Progenitor cell of endocrine pancreas (in vitro differentiated cells): ENCODE data around the gene PCDH1. TPM values are rescaled to one million over a fixed set of nuclear protein-coding genes. Genes with fewer than 3 reads are reported as not detected.

Experiments used
- DNase-seq: peaks from one replicate; pipeline ENCODE4 v3.0.0; 2021; ENCODE audit warnings: low spot score; ENCODE audit not compliant: unreplicated experiment
- H3K27ac Mint-ChIP-seq: 2 replicates; pipeline ENCODE4 v1.8.0; 2021; ENCODE audit warnings: mild to moderate bottlenecking, moderate library complexity, mixed read lengths
- H3K27me3 Mint-ChIP-seq: 2 replicates; pipeline ENCODE4 v1.8.0; 2021; ENCODE audit warnings: mixed read lengths
- H3K36me3 Mint-ChIP-seq: 2 replicates; pipeline ENCODE4 v1.8.0; 2022; ENCODE audit warnings: mixed read lengths; ENCODE audit not compliant: insufficient read depth
- H3K4me1 Mint-ChIP-seq: 2 replicates; pipeline ENCODE4 v1.8.0; 2021; ENCODE audit warnings: low read depth, mixed read lengths
- H3K4me3 Mint-ChIP-seq: 2 replicates; pipeline ENCODE4 v1.8.0; 2021; ENCODE audit warnings: low read depth, mild to moderate bottlenecking, moderate library complexity, mixed read lengths
- H3K9me3 Mint-ChIP-seq: 2 replicates; pipeline ENCODE4 v1.8.0; 2021; ENCODE audit warnings: low read depth, mixed read lengths
- total RNA-seq: library from RNA; stranded (reverse); gene quantifications from 2 replicates; pipeline ENCODE4 v1.2.1, GENCODE V29; 2021
- TF ChIP-seq, protein P1 (sequence below): fragments of 200-600 bp; sonication (generic); IDR thresholded peaks from one replicate; pipeline ENCODE4 v1.5.0; 2021; ENCODE audit warnings: antibody characterized with exemption, mild to moderate bottlenecking; ENCODE audit not compliant: unreplicated experiment

PCDH1 gene
- total RNA-seq, 1 donor from 2014 or later: 6.3 TPM

GRCh38 chr5:141864371-141865370 lies 13.5 kb downstream of the PCDH1 start:
- Mint-ChIP-seq H3K4me3 (no peak overlapping the region), H3K27ac (no peak overlapping the region), H3K4me1 (peaks cover 10% of the 10 kb centered on the region), H3K9me3 (no peaks in the 10 kb centered on the region), H3K27me3 (peaks cover 5% of the 10 kb centered on the region), H3K36me3 (no peaks in the 10 kb centered on the region)
- no peak for DNase-seq
- TF ChIP-seq, protein P1, sequence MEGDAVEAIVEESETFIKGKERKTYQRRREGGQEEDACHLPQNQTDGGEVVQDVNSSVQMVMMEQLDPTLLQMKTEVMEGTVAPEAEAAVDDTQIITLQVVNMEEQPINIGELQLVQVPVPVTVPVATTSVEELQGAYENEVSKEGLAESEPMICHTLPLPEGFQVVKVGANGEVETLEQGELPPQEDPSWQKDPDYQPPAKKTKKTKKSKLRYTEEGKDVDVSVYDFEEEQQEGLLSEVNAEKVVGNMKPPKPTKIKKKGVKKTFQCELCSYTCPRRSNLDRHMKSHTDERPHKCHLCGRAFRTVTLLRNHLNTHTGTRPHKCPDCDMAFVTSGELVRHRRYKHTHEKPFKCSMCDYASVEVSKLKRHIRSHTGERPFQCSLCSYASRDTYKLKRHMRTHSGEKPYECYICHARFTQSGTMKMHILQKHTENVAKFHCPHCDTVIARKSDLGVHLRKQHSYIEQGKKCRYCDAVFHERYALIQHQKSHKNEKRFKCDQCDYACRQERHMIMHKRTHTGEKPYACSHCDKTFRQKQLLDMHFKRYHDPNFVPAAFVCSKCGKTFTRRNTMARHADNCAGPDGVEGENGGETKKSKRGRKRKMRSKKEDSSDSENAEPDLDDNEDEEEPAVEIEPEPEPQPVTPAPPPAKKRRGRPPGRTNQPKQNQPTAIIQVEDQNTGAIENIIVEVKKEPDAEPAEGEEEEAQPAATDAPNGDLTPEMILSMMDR: no peak

GRCh38 chr5:141863569-141864178 lies 14.5 kb downstream of the PCDH1 start:
- TF ChIP-seq, protein P1: no peak
- no peak overlapping the region for H3K4me3 Mint-ChIP-seq
- no peaks in the 10 kb centered on the region for H3K36me3 Mint-ChIP-seq
- no peak for DNase-seq
- peaks cover 8% of the 10 kb centered on the region for H3K27me3 Mint-ChIP-seq
- H3K27ac Mint-ChIP-seq: no peak overlapping the region
- H3K9me3 Mint-ChIP-seq: no peaks in the 10 kb centered on the region
- H3K4me1 Mint-ChIP-seq: peaks cover 10% of the 10 kb centered on the region

DNA sequence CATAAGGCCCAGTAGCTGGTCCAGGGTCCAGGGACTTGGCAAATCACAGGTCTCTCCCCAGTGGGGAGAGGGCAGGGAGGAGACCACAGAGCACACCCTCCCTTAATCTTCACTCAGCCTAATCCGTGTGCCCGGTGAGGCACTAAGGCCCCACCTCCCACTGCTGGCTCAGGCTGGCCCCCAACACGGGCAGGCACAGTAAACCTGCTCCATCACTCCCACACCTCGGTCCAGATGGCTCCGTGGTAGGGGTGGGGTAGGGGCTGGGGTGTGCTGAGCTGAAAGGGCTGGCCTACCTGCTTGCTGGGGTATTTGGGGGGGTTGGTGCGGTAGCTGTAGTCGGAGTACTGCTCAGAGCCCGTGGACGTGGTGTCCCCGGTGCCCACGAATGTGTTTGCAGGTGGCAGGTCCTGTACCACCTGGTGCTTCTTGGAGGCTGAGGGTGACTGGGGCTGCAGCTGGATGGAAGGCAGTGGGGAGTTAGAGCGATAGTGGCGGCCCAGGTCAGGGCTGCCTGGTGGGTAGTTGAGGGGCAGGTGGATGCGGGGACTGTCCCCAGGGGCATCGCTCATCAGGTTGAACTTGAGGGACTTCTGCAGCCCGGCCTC lies 15.2 kb downstream of the PCDH1 start:
- Mint-ChIP-seq H3K27ac (no peak overlapping the region), H3K36me3 (no peaks in the 10 kb centered on the region), H3K4me1 (peaks cover 15% of the 10 kb centered on the region), H3K27me3 (peaks cover 8% of the 10 kb centered on the region), H3K4me3 (no peak overlapping the region), H3K9me3 (no peaks in the 10 kb centered on the region)
- TF ChIP-seq, protein P1: no peak
- no peak for DNase-seq

DNA sequence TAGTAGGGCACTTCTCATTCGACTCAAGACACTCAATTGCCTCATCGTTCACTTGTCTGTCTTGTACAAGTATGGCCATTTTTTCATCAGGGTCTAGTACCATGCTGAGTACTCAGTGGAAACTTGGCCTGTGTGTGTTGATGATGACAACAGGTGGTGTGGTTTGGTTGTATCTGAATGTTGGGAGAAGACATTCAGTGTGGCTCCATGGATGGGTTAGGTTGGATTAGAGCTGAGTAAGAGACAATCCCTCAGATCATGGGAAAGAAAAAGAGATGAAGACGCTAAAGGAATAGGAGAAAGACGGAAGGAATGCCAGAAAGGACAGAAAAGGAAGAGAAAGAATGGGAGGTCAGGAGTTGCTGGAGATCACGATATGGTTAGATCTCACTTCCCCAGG lies 17.0 kb downstream of the PCDH1 start:
- no peaks in the 10 kb centered on the region for H3K9me3 Mint-ChIP-seq
- peaks cover 8% of the 10 kb centered on the region for H3K27me3 Mint-ChIP-seq
- H3K4me1 Mint-ChIP-seq: peaks cover 12% of the 10 kb centered on the region
- H3K27ac Mint-ChIP-seq: no peak overlapping the region
- H3K4me3 Mint-ChIP-seq: no peak overlapping the region
- H3K36me3 Mint-ChIP-seq: no peaks in the 10 kb centered on the region
- DNase-seq: no peak
- TF ChIP-seq, protein P1: no peak

GRCh38 chr5:141858079-141858765 lies 20.0 kb downstream of the PCDH1 start:
- H3K27me3 Mint-ChIP-seq: peaks cover 8% of the 10 kb centered on the region
- peaks cover 10% of the 10 kb centered on the region for H3K4me1 Mint-ChIP-seq
- DNase-seq: no peak
- no peak overlapping the region for H3K4me3 Mint-ChIP-seq
- no peak overlapping the region for H3K27ac Mint-ChIP-seq
- TF ChIP-seq, protein P1: no peak
- no peaks in the 10 kb centered on the region for H3K9me3 Mint-ChIP-seq
- no peaks in the 10 kb centered on the region for H3K36me3 Mint-ChIP-seq
